Activated CD8-positive, alpha-beta T cell treated with anti-CD3 and anti-CD28 coated beads for 36 hours (primary cell): ENCODE data around the gene TBXAS1. TPM values are rescaled to one million over a fixed set of nuclear protein-coding genes. Genes with fewer than 3 reads are reported as not detected.

Experiments
- ATAC-seq: fragments of 200-7000 bp; cut with Tn5 transposase; one replicate; pipeline ENCODE4 v1.10.0; 2021; ENCODE audit warnings: mild to moderate bottlenecking, moderate library complexity
- CTCF ChIA-PET: fragments of 350-600 bp; sonication (Branson Sonifier 250); formaldehyde crosslinking; loops from one replicate; lab custom pipeline; 2021; ENCODE audit warnings: antibody characterized with exemption; lab: Charles Lee
- POLR2A ChIA-PET: fragments of 350-600 bp; sonication (Branson Sonifier 250); formaldehyde crosslinking; loops from one replicate; lab custom pipeline; 2021; ENCODE audit warnings: antibody characterized with exemption; lab: Charles Lee
- DNase-seq: peaks from one replicate; pipeline ENCODE4 v3.0.0-alpha.2; 2020
- H3K27ac Mint-ChIP-seq: one replicate; pipeline ENCODE4 v1.8.0; 2021; ENCODE audit warnings: mild to moderate bottlenecking, mixed read lengths
- H3K27me3 Mint-ChIP-seq: one replicate; pipeline ENCODE4 v1.8.0; 2021; ENCODE audit warnings: mixed read lengths
- H3K36me3 Mint-ChIP-seq: one replicate; pipeline ENCODE4 v1.8.0; 2021; ENCODE audit warnings: low read depth, mixed read lengths
- H3K4me1 Mint-ChIP-seq: one replicate; pipeline ENCODE4 v1.8.0; 2021; ENCODE audit warnings: low read depth, mixed read lengths
- H3K4me3 Mint-ChIP-seq: one replicate; pipeline ENCODE4 v1.8.0; 2021; ENCODE audit warnings: mild to moderate bottlenecking, moderate library complexity, mixed read lengths
- H3K9me3 Mint-ChIP-seq: one replicate; pipeline ENCODE4 v1.8.0; 2021; ENCODE audit warnings: mixed read lengths
- intact Hi-C: fragments of 100-400 bp; cut with micrococcal nuclease; formaldehyde crosslinking; loops from one replicate; pipeline ENCODE4 v1.10.0; 2022
- total RNA-seq, 2 experiments: library from RNA; stranded (reverse); gene quantifications; one replicate each; pipeline ENCODE4 v1.2.3, GENCODE V29; 2021
- TF ChIP-seq, protein P1 (sequence below): fragments of 200-600 bp; IDR thresholded peaks from one replicate; pipeline ENCODE4 v1.8.0; 2022; ENCODE audit warnings: antibody characterized with exemption, mild to moderate bottlenecking

TBXAS1 gene
- total RNA-seq, 2 experiments from 2014 or later, result 1.5 to 2.1 TPM

DNA sequence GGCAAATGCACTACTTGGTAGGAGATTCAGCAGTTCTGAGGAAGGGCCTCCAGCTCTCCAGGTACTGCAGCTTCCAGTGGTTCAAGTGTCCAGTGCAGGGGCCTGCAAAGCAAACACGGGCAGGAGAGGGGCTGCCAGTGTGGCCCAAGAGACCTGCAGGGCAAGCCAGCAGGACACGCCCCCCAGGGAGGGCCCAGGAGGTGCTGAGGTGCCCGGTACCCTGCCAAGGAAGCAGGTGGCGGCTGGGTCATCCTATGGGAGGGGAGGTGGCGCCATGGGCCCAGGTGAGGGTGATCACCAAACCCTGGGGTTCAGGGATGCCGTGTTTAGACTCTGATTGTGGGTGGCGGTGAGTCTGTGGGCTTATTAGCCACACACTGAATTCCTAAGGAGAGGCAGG lies 188.0 kb downstream of the TBXAS1 start:
- DNase-seq, result no peak
- no peak for ATAC-seq
- no peaks in the 10 kb centered on the region for H3K4me1 Mint-ChIP-seq
- ChIA-PET CTCF (interaction anchor here (1.9 kb wide), 1 partner anchor 415 kb away, joined by 8 read pairs; no protein-coding TSS in a partner anchor), POLR2A (no interaction called here)
- TF ChIP-seq, protein P1, sequence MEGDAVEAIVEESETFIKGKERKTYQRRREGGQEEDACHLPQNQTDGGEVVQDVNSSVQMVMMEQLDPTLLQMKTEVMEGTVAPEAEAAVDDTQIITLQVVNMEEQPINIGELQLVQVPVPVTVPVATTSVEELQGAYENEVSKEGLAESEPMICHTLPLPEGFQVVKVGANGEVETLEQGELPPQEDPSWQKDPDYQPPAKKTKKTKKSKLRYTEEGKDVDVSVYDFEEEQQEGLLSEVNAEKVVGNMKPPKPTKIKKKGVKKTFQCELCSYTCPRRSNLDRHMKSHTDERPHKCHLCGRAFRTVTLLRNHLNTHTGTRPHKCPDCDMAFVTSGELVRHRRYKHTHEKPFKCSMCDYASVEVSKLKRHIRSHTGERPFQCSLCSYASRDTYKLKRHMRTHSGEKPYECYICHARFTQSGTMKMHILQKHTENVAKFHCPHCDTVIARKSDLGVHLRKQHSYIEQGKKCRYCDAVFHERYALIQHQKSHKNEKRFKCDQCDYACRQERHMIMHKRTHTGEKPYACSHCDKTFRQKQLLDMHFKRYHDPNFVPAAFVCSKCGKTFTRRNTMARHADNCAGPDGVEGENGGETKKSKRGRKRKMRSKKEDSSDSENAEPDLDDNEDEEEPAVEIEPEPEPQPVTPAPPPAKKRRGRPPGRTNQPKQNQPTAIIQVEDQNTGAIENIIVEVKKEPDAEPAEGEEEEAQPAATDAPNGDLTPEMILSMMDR, result no peak
- no peaks in the 10 kb centered on the region for H3K36me3 Mint-ChIP-seq
- H3K4me3 Mint-ChIP-seq, result no peak overlapping the region
- no peak overlapping the region for H3K27ac Mint-ChIP-seq
- H3K9me3 Mint-ChIP-seq, result no peaks in the 10 kb centered on the region
- H3K27me3 Mint-ChIP-seq, result no peaks in the 10 kb centered on the region
- intact Hi-C loops, result loop anchor here (10.0 kb wide), 1 partner anchor 62 kb away; no protein-coding TSS in a partner anchor

DNA sequence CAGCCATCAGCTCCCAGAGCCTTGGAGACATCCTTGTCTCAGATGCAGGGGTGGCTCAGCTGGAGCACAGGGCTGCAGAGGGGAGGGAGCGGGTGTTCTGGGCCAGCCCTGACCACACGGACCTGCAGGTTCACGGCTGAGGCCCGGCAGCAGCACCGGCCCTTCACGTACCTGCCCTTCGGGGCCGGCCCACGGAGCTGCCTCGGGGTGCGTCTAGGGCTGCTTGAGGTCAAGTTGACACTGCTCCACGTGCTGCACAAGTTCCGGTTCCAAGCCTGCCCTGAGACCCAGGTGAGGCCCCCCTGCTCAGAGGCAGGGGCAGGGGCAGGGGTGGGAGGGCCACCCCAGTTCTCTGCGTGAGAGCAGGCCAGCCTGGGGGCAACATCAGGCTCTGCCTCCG lies 188.5 kb downstream of the TBXAS1 start:
- POLR2A ChIA-PET, result no interaction called here
- H3K4me3 Mint-ChIP-seq, result no peak overlapping the region
- H3K27ac Mint-ChIP-seq, result no peak overlapping the region
- H3K4me1 Mint-ChIP-seq, result no peaks in the 10 kb centered on the region
- ATAC-seq (no peak), DNase-seq (no peak)
- H3K9me3 Mint-ChIP-seq, result no peaks in the 10 kb centered on the region
- no peaks in the 10 kb centered on the region for H3K36me3 Mint-ChIP-seq
- TF ChIP-seq, protein P1, result no peak
- intact Hi-C loops, result loop anchor here (10.0 kb wide), 1 partner anchor 63 kb away; no protein-coding TSS in a partner anchor
- CTCF ChIA-PET, result interaction anchor here (1.5 to 2.6 kb wide), 3 partner anchors 11 to 415 kb away, joined by 6 to 12 read pairs (median 8); no protein-coding TSS in a partner anchor
- no peaks in the 10 kb centered on the region for H3K27me3 Mint-ChIP-seq

DNA sequence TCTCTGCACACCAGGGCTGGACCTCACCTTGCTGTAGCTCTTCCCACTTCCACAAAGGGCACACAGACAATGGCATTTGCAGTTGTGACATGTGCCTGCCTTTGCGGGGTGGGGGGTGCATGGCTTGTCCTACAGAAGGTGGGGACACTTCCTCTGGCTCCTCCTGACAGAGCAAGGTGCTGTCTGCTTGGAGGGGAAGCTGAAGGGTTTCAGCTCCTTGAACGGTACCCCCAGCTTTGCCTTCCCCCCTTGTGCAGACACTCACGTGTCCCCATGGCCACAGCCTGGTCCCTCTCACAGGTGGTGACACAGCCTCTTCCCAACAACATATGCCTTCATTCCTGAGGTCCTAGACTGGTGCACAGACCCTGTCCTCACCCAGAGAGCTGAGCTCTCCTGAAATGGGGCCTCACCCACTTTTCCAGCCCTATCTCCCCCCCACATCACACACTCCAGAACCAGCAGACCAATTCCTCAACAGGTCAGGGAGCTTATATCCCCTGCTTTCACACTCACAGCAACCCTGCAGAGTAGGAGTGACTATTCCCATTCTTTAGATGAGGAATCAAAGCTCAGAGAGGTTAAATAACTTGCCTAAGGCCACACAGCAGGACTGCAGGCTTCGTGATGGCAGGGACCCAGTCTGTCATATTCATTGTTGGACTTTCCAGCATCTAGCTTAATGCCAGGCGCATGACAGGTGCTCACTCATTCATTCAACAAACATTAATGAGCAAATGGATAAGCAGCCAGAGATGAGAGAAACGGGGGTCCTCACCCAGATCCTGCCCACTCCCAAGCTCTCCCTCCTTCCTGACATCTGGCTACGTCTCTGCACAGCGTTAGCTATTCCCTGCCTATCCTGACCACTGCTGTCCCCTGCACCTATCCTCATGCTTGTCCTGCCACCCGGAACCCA lies 189.3 kb downstream of the TBXAS1 start:
- Mint-ChIP-seq H3K4me1 (no peaks in the 10 kb centered on the region), H3K4me3 (no peak overlapping the region), H3K27ac (no peak overlapping the region), H3K9me3 (no peaks in the 10 kb centered on the region), H3K27me3 (no peaks in the 10 kb centered on the region), H3K36me3 (no peaks in the 10 kb centered on the region)
- TF ChIP-seq, protein P1, result no peak
- DNase-seq (no peak), ATAC-seq (no peak)
- intact Hi-C loops, result loop anchor here (10.0 kb wide), 1 partner anchor 64 kb away; no protein-coding TSS in a partner anchor
- ChIA-PET CTCF (interaction anchor here (1.1 to 2.6 kb wide), 4 partner anchors 12 to 416 kb away, joined by 3 to 12 read pairs (median 7); no protein-coding TSS in a partner anchor), POLR2A (no interaction called here)

DNA sequence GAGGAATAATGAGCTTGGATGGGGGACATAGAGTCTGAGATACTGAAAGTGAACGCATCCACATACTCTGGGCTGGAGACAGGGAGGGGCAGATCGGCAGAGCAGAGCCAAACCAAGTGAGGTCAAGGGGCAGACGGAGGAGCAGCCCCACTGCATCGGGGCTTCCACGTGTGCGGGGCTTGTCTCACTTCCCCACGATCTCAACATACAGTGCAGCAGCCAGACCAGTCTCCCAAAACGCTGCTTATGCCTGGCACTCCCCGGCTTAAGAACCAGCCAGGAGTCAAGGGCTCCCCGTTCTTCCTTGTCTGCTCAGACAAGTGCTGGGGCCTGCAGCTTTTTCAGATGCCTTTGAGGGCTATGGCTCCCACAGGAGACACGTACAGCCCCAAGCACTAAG lies 190.1 kb downstream of the TBXAS1 start:
- H3K27me3 Mint-ChIP-seq, result no peaks in the 10 kb centered on the region
- no peak overlapping the region for H3K27ac Mint-ChIP-seq
- H3K9me3 Mint-ChIP-seq, result no peaks in the 10 kb centered on the region
- H3K36me3 Mint-ChIP-seq, result peaks cover 3% of the 10 kb centered on the region
- ChIA-PET CTCF (interaction anchor here (1.5 to 2.6 kb wide), 2 partner anchors 13 to 17 kb away, joined by 6 to 12 read pairs; no protein-coding TSS in a partner anchor), POLR2A (no interaction called here)
- TF ChIP-seq, protein P1, result no peak
- H3K4me1 Mint-ChIP-seq, result no peaks in the 10 kb centered on the region
- intact Hi-C loops, result loop anchor here (10.0 kb wide), 1 partner anchor 64 kb away; no protein-coding TSS in a partner anchor
- no peak for ATAC-seq
- H3K4me3 Mint-ChIP-seq, result no peak overlapping the region
- DNase-seq, result no peak
